H1 (cell line): ENCODE data around the gene HP1BP3. TPM values are rescaled to one million over a fixed set of nuclear protein-coding genes. Genes with fewer than 3 reads are reported as not detected.

Experiments used
- CTCF ChIA-PET: fragments of 300-600 bp; sonication (Branson Sonifier 250); formaldehyde crosslinking; loops from one replicate; lab custom pipeline; 2021; ENCODE audit not compliant: partially characterized antibody; lab: Charles Lee
- POLR2A ChIA-PET: fragments of 300-600 bp; sonication (Branson Sonifier 250); formaldehyde crosslinking; loops from one replicate; lab custom pipeline; 2021; ENCODE audit warnings: inconsistent platforms; ENCODE audit not compliant: partially characterized antibody; lab: Charles Lee
- DNase-seq, 2 experiments: peaks; one replicate each; pipeline versions ENCODE4 v3.0.0 to v3.0.0-alpha.2; 2010 to 2022; ENCODE audit warnings: low spot score in 2 of 2, low read depth in 1 of 2, mixed read lengths in 1 of 2
- FAIRE-seq: peaks from 2 replicates; lab custom pipeline; 2011; peaks lifted over from hg19 to GRCh38; lab: Jason Lieb, UNC
- H2AFZ ChIP-seq: 2 replicates; pipeline ENCODE4 v1.8.1; 2012; ENCODE audit warnings: low read length, inconsistent platforms
- H2AK5ac ChIP-seq: 2 replicates; pipeline ENCODE4 v1.6.1; 2013; ENCODE audit warnings: low read depth, low read length
- H2BK120ac ChIP-seq: replicated peaks from 2 replicates; pipeline ENCODE3; 2013; ENCODE audit warnings: low read depth, low read length, inconsistent platforms
- H2BK12ac ChIP-seq: 2 replicates; pipeline ENCODE4 v1.6.1; 2013; ENCODE audit warnings: low read depth, low read length
- H2BK15ac ChIP-seq: 2 replicates; pipeline ENCODE4 v1.6.1; 2013; ENCODE audit warnings: low read length
- H2BK20ac ChIP-seq: 2 replicates; pipeline ENCODE4 v1.6.1; 2013; ENCODE audit warnings: low read length
- H2BK5ac ChIP-seq: 2 replicates; pipeline ENCODE4 v1.6.1; 2013; ENCODE audit warnings: low read depth, low read length
- H3K14ac ChIP-seq: 2 replicates; pipeline ENCODE4 v1.6.1; 2013; ENCODE audit warnings: inconsistent platforms; ENCODE audit not compliant: insufficient read length
- H3K18ac ChIP-seq: 2 replicates; pipeline ENCODE4 v1.6.1; 2013; ENCODE audit warnings: low read length; ENCODE audit errors: extremely low read depth
- H3K23ac ChIP-seq: 2 replicates; pipeline ENCODE4 v1.6.1; 2013; ENCODE audit warnings: inconsistent platforms; ENCODE audit not compliant: insufficient read length
- H3K23me2 ChIP-seq: 2 replicates; pipeline ENCODE4 v1.6.1; 2013; ENCODE audit warnings: low read depth, low read length
- H3K27ac ChIP-seq: 2 replicates; pipeline ENCODE4 v1.6.1; 2011; ENCODE audit warnings: low read depth, low read length, inconsistent platforms
- H3K27me3 ChIP-seq, 4 experiments: replicated peaks in 1 of 4; 1 replicate in 1 of 4; 2 replicates in 3 of 4; pipeline versions ENCODE4 v1.6.1 to v1.8.1; 2011 to 2013; ENCODE audit warnings: low read length in 3 of 4, mild to moderate bottlenecking in 3 of 4, inconsistent platforms in 2 of 4, mixed read lengths in 2 of 4, moderate library complexity in 1 of 4; ENCODE audit not compliant: control insufficient read depth in 3 of 4, insufficient read depth in 3 of 4; ENCODE audit errors: extremely low read depth in 1 of 4
- H3K36me3 ChIP-seq, 4 experiments: 2 replicates each; pipeline versions ENCODE4 v1.6.1 to v1.8.1; 2011 to 2013; ENCODE audit warnings: mild to moderate bottlenecking in 4 of 4, low read length in 3 of 4, moderate library complexity in 2 of 4, control low read depth in 1 of 4, inconsistent platforms in 1 of 4; ENCODE audit not compliant: insufficient read depth in 4 of 4, control insufficient read depth in 2 of 4
- H3K4ac ChIP-seq: replicated peaks from 2 replicates; pipeline ENCODE3; 2013; ENCODE audit warnings: low read length, low read depth, mixed read lengths, inconsistent platforms; ENCODE audit not compliant: insufficient read length
- H3K4me1 ChIP-seq, 4 experiments: replicated peaks in 1 of 4; 1 replicate in 1 of 4; 2 replicates in 3 of 4; pipeline versions ENCODE4 v1.6.1 to v1.8.1; 2011 to 2013; ENCODE audit warnings: low read length in 3 of 4, inconsistent platforms in 2 of 4, mixed read lengths in 1 of 4; ENCODE audit not compliant: insufficient read depth in 4 of 4, control insufficient read depth in 3 of 4
- H3K4me2 ChIP-seq, 2 experiments: 2 replicates each; pipeline versions ENCODE4 v1.6.1 to v1.8.1; 2011 to 2013; ENCODE audit warnings: low read depth in 2 of 2, low read length in 2 of 2, control low read depth in 1 of 2, inconsistent platforms in 1 of 2, mild to moderate bottlenecking in 1 of 2; ENCODE audit not compliant: insufficient read depth in 1 of 2
- H3K4me3 ChIP-seq, 4 experiments: fragments of 200-600, 300-600 bp in 1 of 4; sonication (generic), shearing (Covaris generic), sonication (Bioruptor Twin) in 1 of 4; 2 replicates each; pipeline versions ENCODE4 v1.5.1 to v1.8.1; 2011 to 2016; ENCODE audit warnings: low read length in 4 of 4, low read depth in 3 of 4, control low read depth in 2 of 4, inconsistent platforms in 2 of 4, mild to moderate bottlenecking in 2 of 4, mixed read lengths in 1 of 4, moderate library complexity in 1 of 4; ENCODE audit not compliant: insufficient read depth in 2 of 4; ENCODE audit errors: extremely low read depth in 1 of 4
- H3K56ac ChIP-seq: replicated peaks from 2 replicates; pipeline ENCODE3; 2013; ENCODE audit warnings: low read depth, mild to moderate bottlenecking, mixed read lengths, low read length, inconsistent platforms; ENCODE audit not compliant: insufficient read length
- H3K79me1 ChIP-seq: 2 replicates; pipeline ENCODE4 v1.6.1; 2013; ENCODE audit warnings: low read depth, low read length, control low read depth
- H3K79me2 ChIP-seq, 2 experiments: 2 replicates each; pipeline versions ENCODE4 v1.6.1 to v1.8.1; 2012 to 2013; ENCODE audit warnings: low read length in 2 of 2, mild to moderate bottlenecking in 2 of 2, inconsistent platforms in 1 of 2; ENCODE audit not compliant: insufficient read depth in 2 of 2, control insufficient read depth in 1 of 2
- H3K9ac ChIP-seq, 4 experiments: replicated peaks in 1 of 4; 1 replicate in 1 of 4; 2 replicates in 3 of 4; pipeline versions ENCODE4 v1.6.1 to v1.8.1; 2011 to 2013; ENCODE audit warnings: low read depth in 3 of 4, low read length in 3 of 4, control low read depth in 2 of 4, mild to moderate bottlenecking in 2 of 4, moderate library complexity in 2 of 4, inconsistent platforms in 1 of 4; ENCODE audit errors: extremely low read depth in 1 of 4
- H3K9me3 ChIP-seq, 2 experiments: 2 replicates each; pipeline versions ENCODE4 v1.6.1 to v1.8.1; 2012 to 2013; ENCODE audit warnings: mild to moderate bottlenecking in 2 of 2, moderate library complexity in 2 of 2, control low read depth in 1 of 2, inconsistent platforms in 1 of 2, low read depth in 1 of 2, low read length in 1 of 2, mixed read lengths in 1 of 2; ENCODE audit not compliant: insufficient read depth in 2 of 2
- H4K20me1 ChIP-seq, 2 experiments: replicated peaks in 1 of 2; 2 replicates each; pipeline versions ENCODE3 to v1.8.1; 2011 to 2013; ENCODE audit warnings: inconsistent platforms in 2 of 2, low read length in 2 of 2, mild to moderate bottlenecking in 1 of 2; ENCODE audit not compliant: insufficient read depth in 2 of 2, control insufficient read depth in 1 of 2
- H4K5ac ChIP-seq: 2 replicates; pipeline ENCODE4 v1.6.1; 2013; ENCODE audit warnings: low read length, low read depth, mixed read lengths, inconsistent platforms; ENCODE audit not compliant: insufficient read length
- H4K8ac ChIP-seq: 2 replicates; pipeline ENCODE4 v1.8.0; 2013; ENCODE audit warnings: mild to moderate bottlenecking, moderate library complexity, low read length, inconsistent platforms; ENCODE audit not compliant: insufficient read depth; ENCODE audit errors: extremely low read depth
- H4K91ac ChIP-seq: replicated peaks from 2 replicates; pipeline ENCODE3; 2013; ENCODE audit warnings: low read length, mixed read lengths, inconsistent platforms; ENCODE audit not compliant: insufficient read length
- EZH2 ChIP-seq: fragments of 200-600 bp; sonication (generic); IDR thresholded peaks from 2 replicates; pipeline ENCODE4 v1.7.1; 2012; ENCODE audit warnings: low read depth, mild to moderate bottlenecking, moderate library complexity, low read length, inconsistent platforms; ENCODE audit not compliant: severe bottlenecking
- WGBS, 2 experiments: shearing (Covaris generic) in 1 of 2; methylation state at CpG; one replicate each; pipeline versions ENCODE4 v1.1.6 to v1.1.7; 2013 to 2015; ENCODE audit warnings: low lambda C conversion rate in 2 of 2, mixed read lengths in 2 of 2, inconsistent platforms in 1 of 2, low coverage in 1 of 2, missing lambda C conversion rate in 1 of 2; ENCODE audit not compliant: insufficient replicate concordance in 2 of 2, insufficient coverage in 1 of 2, insufficient read length in 1 of 2; ENCODE audit errors: extremely low coverage in 1 of 2, missing lambda C conversion rate in 1 of 2; 5-methylcytosine and 5-hydroxymethylcytosine counted together
- polyA plus RNA-seq, 7 experiments: library from polyadenylated mRNA; depleted of rRNA in 3 of 7; stranded (reverse) in 5 of 7; unstranded in 2 of 7; fragments of >200 nt in 5 of 7; fragments of 200-250 nt in 2 of 7; gene quantifications; 1 replicate in 5 of 7; 2 replicates in 1 of 7; 4 replicates in 1 of 7; pipeline versions ENCODE4 v1.2.1 to v1.2.3, GENCODE V29; 2011 to 2013; ENCODE audit warnings: missing spikeins in 2 of 7, mixed read lengths in 2 of 7
- total RNA-seq: library from RNA; stranded (reverse); fragmentation: NEBNext Ultra II Directional; extraction: Animal tissue kit (Norgen Biotek cat#: 25700); gene quantifications from 2 replicates; pipeline ENCODE4 v1.2.1, GENCODE V29; 2021

The HP1BP3 gene
- total and polyA plus RNA-seq, 2 of the 8 experiments (the other 6 are each of a cell fraction or from before 2014, with no cell fraction given) = 47.4 to 125 TPM

- Histone ChIP-seq H3K23ac (no peak overlapping the region), H3K9ac (no peak overlapping the region), H2BK12ac (no peak overlapping the region), H2BK5ac (no peak overlapping the region; the same call in 1 of the 2 replicates), H3K23me2 (peaks cover 8% of the 10 kb centered on the region; the same call in 1 of the 2 replicates), H4K20me1 (peaks cover 0 to 17% of the 10 kb centered on the region in 2 experiments), H4K91ac (no peak overlapping the region), H3K79me1 (no peaks in the 10 kb centered on the region), H2AFZ (no peak overlapping the region), H3K4me1 (no peaks in the 10 kb centered on the region), H2BK15ac (no peak overlapping the region), H3K14ac (no peak overlapping the region), H3K27me3 (no peaks in the 10 kb centered on the region), H3K4me3 (no peak overlapping the region), H2AK5ac (no peak overlapping the region), H3K9me3 (no peaks in the 10 kb centered on the region), H4K8ac (no peak overlapping the region), H3K18ac (no peak overlapping the region), H3K4me2 (no peak overlapping the region), H3K27ac (no peak overlapping the region), H3K56ac (no peak overlapping the region), H2BK20ac (no peak overlapping the region), H3K36me3 (no peaks in the 10 kb centered on the region; a peak in 2 of 8 replicates), H3K79me2 (no peaks in the 10 kb centered on the region), H3K4ac (no peak overlapping the region), H2BK120ac (no peak overlapping the region), H4K5ac (no peak overlapping the region)
- no peak for DNase-seq
- 92% methylated on average over 39 of the region's 41 CpGs; no CpG with 5 or more reads in 1 of the 2 experiments for WGBS, 2 experiments
- no peak for FAIRE-seq
- TF ChIP-seq EZH2 = no peak
- POLR2A ChIA-PET = interaction anchor here (0.8 to 1.1 kb wide), 2 partner anchors 12 to 82 kb away, joined by 3 to 4 read pairs; no protein-coding TSS in a partner anchor
- CTCF ChIA-PET = interaction anchor here (0.6 to 4.6 kb wide), 5 partner anchors 7 to 431 kb away, joined by 3 to 29 read pairs (median 3); no protein-coding TSS in a partner anchor
Observed at GRCh38 chr1:20704390-20705202, 82.5 kb downstream of the HP1BP3 start.
